ENCODE measurements around the gene CDH5.

CDH5 gene

GRCh38 chr16:66322174-66322573 is 44.3 kb upstream of the CDH5 start:
- no peaks in the 10 kb centered on the region for H3K9me2 ChIP-seq (ENCODE audit: low read depth, low read length)
- H3K4me2 ChIP-seq (ENCODE audit: low read length): no peak overlapping the region
- no peak for TF ChIP-seq EZH2 (IDR thresholded peaks at IDR 0.05; ENCODE audit: borderline replicate concordance, low read length)
- TF ChIP-seq, protein P1, sequence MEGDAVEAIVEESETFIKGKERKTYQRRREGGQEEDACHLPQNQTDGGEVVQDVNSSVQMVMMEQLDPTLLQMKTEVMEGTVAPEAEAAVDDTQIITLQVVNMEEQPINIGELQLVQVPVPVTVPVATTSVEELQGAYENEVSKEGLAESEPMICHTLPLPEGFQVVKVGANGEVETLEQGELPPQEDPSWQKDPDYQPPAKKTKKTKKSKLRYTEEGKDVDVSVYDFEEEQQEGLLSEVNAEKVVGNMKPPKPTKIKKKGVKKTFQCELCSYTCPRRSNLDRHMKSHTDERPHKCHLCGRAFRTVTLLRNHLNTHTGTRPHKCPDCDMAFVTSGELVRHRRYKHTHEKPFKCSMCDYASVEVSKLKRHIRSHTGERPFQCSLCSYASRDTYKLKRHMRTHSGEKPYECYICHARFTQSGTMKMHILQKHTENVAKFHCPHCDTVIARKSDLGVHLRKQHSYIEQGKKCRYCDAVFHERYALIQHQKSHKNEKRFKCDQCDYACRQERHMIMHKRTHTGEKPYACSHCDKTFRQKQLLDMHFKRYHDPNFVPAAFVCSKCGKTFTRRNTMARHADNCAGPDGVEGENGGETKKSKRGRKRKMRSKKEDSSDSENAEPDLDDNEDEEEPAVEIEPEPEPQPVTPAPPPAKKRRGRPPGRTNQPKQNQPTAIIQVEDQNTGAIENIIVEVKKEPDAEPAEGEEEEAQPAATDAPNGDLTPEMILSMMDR (IDR thresholded peaks at IDR 0.05; ENCODE audit: low read length): no peak
- H3K9me3 ChIP-seq (ENCODE audit: low read length): no peaks in the 10 kb centered on the region
- no peak overlapping the region for H3K4me3 ChIP-seq (ENCODE audit: low read depth, low read length, poor library complexity, severe bottlenecking)
- no peaks in the 10 kb centered on the region for H3K4me1 ChIP-seq (ENCODE audit: insufficient read depth, low read length, severe bottlenecking)
- no peaks in the 10 kb centered on the region for H3F3A ChIP-seq (ENCODE audit: insufficient read depth, low read length)
- H3K9ac ChIP-seq (ENCODE audit: low read length): no peak overlapping the region
- H4K20me1 ChIP-seq (ENCODE audit: insufficient read depth, low read length): no peaks in the 10 kb centered on the region
- 0 out of 2 replicates have a peak, but pooled peaks cover 3% of the 10 kb centered on the region for H3K27me3 ChIP-seq (ENCODE audit: insufficient read depth, low read length)
- no peaks in the 10 kb centered on the region for H3K36me3 ChIP-seq (ENCODE audit: insufficient read depth, low read length)
- H3K79me2 ChIP-seq (ENCODE audit: insufficient read depth, low read length): no peaks in the 10 kb centered on the region
- no peak overlapping the region for H2AFZ ChIP-seq (ENCODE audit: low read length)
- no peak overlapping the region for H3K27ac ChIP-seq (ENCODE audit: low read depth, low read length, poor library complexity, severe bottlenecking)

DNA sequence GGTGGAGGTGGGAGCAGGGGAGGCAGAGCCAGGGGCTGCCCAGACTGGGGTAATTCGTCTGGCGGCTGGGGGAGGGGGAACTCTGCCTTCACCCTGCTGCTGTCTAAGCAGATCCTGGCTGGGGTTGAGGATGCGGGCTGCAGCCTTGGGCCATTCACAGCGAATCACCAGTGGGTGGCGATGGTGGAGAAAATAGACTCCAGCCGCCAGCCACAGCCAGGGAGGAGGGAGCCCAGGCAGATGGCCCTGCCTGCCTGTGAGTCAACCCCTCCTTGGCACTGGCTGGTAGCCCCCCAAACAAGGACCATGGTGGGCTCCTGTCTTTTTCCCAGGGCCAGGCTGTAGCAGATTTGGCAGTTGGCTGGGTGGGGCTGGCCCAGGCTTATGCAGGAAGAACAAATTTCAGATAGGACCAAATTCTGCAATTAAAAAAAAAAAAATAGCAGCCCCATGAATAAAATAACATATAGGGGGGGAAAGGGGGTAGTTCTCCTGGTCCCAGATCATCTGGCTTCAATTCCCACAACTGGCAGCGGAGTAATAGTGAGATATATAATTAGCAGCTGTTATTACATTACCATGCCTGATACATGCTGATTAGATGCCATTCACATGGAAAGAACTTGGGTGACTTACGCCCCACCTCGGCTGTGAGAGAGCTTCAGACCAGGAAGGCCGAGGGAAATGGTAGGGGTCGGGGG is 41.5 kb upstream of the CDH5 start:
- H3K9ac ChIP-seq (ENCODE audit: low read length): no peak overlapping the region
- H4K20me1 ChIP-seq (ENCODE audit: insufficient read depth, low read length): no peaks in the 10 kb centered on the region
- H3F3A ChIP-seq (ENCODE audit: insufficient read depth, low read length): no peaks in the 10 kb centered on the region
- no peak overlapping the region for H3K4me3 ChIP-seq (ENCODE audit: low read depth, low read length, poor library complexity, severe bottlenecking)
- H3K27ac ChIP-seq (ENCODE audit: low read depth, low read length, poor library complexity, severe bottlenecking): no peak overlapping the region
- H3K36me3 ChIP-seq (ENCODE audit: insufficient read depth, low read length): no peaks in the 10 kb centered on the region
- H3K9me2 ChIP-seq (ENCODE audit: low read depth, low read length): no peaks in the 10 kb centered on the region
- H3K79me2 ChIP-seq (ENCODE audit: insufficient read depth, low read length): no peaks in the 10 kb centered on the region
- H2AFZ ChIP-seq (ENCODE audit: low read length): no peak overlapping the region
- H3K27me3 ChIP-seq (ENCODE audit: insufficient read depth, low read length): 0 out of 2 replicates have a peak, but pooled peaks cover 8% of the 10 kb centered on the region
- no peaks in the 10 kb centered on the region for H3K4me1 ChIP-seq (ENCODE audit: insufficient read depth, low read length, severe bottlenecking)
- H3K4me2 ChIP-seq (ENCODE audit: low read length): no peak overlapping the region
- TF ChIP-seq, protein P1 (IDR thresholded peaks at IDR 0.05; ENCODE audit: low read length): peak; percentile 22
- TF ChIP-seq EZH2 (IDR thresholded peaks at IDR 0.05; ENCODE audit: borderline replicate concordance, low read length): no peak
- H3K9me3 ChIP-seq (ENCODE audit: low read length): no peaks in the 10 kb centered on the region

DNA sequence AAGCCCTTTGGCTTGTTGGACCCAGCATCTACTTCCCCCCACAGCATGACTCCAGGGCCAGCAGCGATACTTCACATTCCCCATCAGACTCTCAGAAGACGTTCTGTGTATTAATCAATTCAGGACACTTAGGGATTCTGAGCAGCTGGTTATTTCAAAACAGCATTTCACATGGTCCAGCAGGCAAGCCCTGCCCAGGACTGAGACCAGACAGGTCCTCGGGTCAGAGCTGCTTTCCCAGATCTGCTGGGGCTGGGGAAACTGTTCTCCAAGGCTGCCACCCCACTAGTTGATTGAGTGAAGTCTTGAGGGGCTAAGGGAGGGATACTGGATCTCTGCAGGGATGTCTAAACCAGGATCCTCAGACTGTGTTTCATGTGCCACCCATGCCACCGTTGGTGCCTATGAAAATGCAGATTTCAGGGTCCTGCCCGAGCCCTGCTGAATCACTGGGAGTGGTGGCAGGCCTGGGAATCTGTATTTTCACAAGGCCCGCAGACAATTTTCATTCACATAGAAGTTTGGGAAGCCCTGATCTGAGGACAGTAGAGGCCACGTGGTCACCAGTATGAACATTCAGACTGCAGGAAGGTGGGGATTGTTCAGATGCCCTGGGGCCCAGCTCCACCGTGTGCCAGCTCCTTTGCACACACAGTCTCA is 40.6 kb upstream of the CDH5 start:
- H2AFZ ChIP-seq (ENCODE audit: low read length): no peak overlapping the region
- H3K9me3 ChIP-seq (ENCODE audit: low read length): no peaks in the 10 kb centered on the region
- TF ChIP-seq, protein P1 (IDR thresholded peaks at IDR 0.05; ENCODE audit: low read length): no peak
- no peak for TF ChIP-seq EZH2 (IDR thresholded peaks at IDR 0.05; ENCODE audit: borderline replicate concordance, low read length)
- H3F3A ChIP-seq (ENCODE audit: insufficient read depth, low read length): no peaks in the 10 kb centered on the region
- no peaks in the 10 kb centered on the region for H4K20me1 ChIP-seq (ENCODE audit: insufficient read depth, low read length)
- H3K36me3 ChIP-seq (ENCODE audit: insufficient read depth, low read length): no peaks in the 10 kb centered on the region
- no peaks in the 10 kb centered on the region for H3K79me2 ChIP-seq (ENCODE audit: insufficient read depth, low read length)
- H3K4me1 ChIP-seq (ENCODE audit: insufficient read depth, low read length, severe bottlenecking): no peaks in the 10 kb centered on the region
- no peak overlapping the region for H3K9ac ChIP-seq (ENCODE audit: low read length)
- no peaks in the 10 kb centered on the region for H3K9me2 ChIP-seq (ENCODE audit: low read depth, low read length)
- H3K27ac ChIP-seq (ENCODE audit: low read depth, low read length, poor library complexity, severe bottlenecking): no peak overlapping the region
- no peak overlapping the region for H3K4me2 ChIP-seq (ENCODE audit: low read length)
- 0 out of 2 replicates have a peak, but pooled peaks cover 8% of the 10 kb centered on the region for H3K27me3 ChIP-seq (ENCODE audit: insufficient read depth, low read length)
- no peak overlapping the region for H3K4me3 ChIP-seq (ENCODE audit: low read depth, low read length, poor library complexity, severe bottlenecking)

All from OCI-LY1 (cell line).